ENCODE data around the gene LATS2.
"Not testable (repeated sequence)": the region's sequence is repeated elsewhere in the genome, so short reads cannot be mapped to it uniquely, and the experiment has no call there.

The LATS2 gene

GRCh38 chr13:21075379-21076249 is 14.2 kb upstream of the LATS2 start:
- DNase-seq (ENCODE audit: low spot score) (no peak), FAIRE-seq (no peak)

GRCh38 chr13:21075011-21075378 is 13.6 kb upstream of the LATS2 start:
- FAIRE-seq = no peak

DNA sequence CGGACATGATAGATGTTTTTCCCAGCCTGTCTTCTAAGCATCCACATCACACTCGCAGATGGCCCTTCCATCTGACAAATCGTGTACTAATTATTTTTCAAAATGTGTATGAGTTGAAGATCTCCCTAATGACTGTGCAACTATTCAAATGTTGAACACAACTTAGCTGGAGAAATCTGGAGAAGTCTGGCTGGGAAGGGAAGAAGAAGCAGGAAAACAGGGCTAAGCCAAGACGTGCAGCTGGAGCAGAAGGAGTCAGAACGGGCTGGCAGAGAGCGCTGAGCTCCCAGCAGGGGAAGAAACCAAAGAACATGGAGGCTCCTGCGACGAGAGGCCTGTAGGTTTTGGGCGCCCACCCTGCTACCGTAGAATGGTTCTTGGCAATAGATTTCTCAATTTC is 13.2 kb upstream of the LATS2 start:
- FAIRE-seq (no peak), DNase-seq (ENCODE audit: low spot score) (no peak)

More at GRCh38 chr13:21075011-21075378, 13.6 kb upstream of the LATS2 start:
- no peak for DNase-seq (ENCODE audit: low spot score)

DNA sequence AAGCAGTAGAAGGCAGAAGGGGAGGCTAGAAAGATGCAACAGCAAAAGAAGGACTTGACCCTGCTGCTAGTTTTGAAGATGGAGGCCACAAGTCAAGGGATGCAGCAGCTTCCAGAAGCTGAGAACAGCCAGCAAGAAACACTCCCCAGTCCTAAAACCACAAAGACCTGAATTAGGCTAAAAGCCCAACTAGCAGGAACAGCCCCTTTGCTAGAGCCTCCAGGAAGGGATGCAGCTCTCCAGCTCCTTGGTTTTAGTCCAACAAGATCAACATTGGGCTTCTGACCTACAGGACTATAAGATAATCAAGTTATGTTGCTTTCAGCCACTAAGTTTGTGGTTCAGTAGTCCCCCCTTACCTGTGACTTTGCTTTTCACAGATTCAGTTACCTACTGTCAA is 10.5 kb upstream of the LATS2 start:
- DNase-seq (ENCODE audit: low spot score) = no peak

DNA sequence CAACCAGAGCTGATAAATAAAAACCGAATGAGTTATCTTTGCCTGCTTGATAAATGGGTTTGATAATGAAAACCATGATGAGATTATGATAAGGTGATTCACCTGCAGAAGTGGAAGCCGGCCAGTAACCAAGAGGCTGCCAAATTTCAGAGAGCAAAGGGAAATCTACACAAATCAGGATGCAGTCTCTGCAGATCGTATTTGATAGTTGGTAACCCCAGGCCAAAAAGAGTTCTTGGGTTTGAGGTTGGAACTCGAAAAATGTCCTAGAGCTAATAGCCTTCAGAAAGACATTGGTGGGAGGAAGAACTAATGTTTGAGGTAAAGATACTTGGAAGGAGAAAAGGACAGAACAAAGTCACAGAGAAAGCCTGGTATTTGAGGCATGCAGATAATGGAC is 9.6 kb upstream of the LATS2 start:
- FAIRE-seq (no peak), DNase-seq (ENCODE audit: low spot score) (no peak)

More for the DNA sequence above, 10.5 kb upstream of the LATS2 start:
- FAIRE-seq = no peak

DNA sequence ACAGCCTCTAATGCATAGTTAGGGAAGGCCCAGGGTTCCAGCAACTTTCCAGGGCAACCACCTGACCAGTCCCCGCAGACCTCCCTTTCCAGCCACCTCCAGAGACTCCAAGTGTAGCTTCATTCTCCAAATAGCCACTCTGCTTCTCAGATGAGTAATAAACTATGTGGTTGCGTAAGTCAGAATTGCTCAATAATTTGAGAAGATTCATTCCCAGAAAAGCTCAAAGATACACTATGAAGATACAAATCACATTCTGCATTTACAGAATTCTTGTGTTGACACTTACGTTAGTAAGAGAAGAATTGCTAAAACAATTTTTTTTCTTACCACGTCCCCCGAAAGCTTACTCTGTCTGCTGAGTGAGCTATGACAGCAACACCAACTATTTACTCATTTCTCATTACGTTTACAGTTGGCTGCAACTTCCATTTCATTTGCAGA is 8.2 kb upstream of the LATS2 start:
- peak; percentile 84 for FAIRE-seq
- peak; percentile 79 for DNase-seq (ENCODE audit: low spot score)

DNA sequence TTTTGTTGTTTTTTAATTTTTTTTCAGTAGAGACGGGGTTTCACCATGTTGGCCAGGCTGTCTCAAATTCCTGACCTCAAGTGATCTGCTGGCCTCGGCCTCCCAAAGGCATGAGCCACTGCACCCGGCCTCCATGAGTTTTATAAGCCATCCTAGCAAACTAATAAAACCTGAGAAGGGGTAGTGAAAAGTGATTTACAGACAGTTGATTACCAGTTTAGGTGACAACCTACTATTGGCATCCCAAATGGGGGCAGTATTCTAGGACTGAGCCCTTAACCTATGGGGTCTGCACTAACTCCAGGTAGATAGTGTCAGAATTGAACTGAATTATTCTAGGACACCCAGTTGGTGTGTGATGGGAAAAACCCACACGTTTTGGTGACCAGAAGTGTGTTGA is 6.5 kb upstream of the LATS2 start:
- FAIRE-seq = no peak
- no peak for DNase-seq (ENCODE audit: low spot score)

- FAIRE-seq (no peak), DNase-seq (ENCODE audit: low spot score) (no peak)
These were observed 5.6 kb upstream of the LATS2 start for GRCh38 chr13:21066946-21067345.

DNA sequence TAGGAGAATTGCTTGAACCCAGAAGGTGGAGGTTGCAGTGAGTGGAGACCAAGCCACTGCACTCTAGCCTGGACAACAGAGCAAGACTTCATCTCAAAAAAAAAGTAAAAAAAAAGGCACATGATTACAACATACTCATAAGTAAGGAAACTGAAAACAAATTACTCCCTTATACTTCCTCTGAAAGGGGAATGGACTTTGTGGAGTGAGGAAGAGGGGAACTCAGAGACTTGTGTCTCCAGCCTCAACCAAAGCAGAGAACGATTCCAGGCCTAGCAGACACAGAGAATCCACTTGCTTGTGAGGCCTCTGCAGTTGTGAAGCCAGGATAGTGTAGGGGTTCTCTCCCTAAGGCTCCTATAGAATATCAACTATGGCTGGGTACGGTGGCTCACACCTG is 4.3 kb upstream of the LATS2 start:
- FAIRE-seq = no peak
- DNase-seq (ENCODE audit: low spot score) = no peak

GRCh38 chr13:21063031-21063430 is 1.6 kb upstream of the LATS2 start:
- DNase-seq (ENCODE audit: low spot score) (no peak), FAIRE-seq (no peak)

DNA sequence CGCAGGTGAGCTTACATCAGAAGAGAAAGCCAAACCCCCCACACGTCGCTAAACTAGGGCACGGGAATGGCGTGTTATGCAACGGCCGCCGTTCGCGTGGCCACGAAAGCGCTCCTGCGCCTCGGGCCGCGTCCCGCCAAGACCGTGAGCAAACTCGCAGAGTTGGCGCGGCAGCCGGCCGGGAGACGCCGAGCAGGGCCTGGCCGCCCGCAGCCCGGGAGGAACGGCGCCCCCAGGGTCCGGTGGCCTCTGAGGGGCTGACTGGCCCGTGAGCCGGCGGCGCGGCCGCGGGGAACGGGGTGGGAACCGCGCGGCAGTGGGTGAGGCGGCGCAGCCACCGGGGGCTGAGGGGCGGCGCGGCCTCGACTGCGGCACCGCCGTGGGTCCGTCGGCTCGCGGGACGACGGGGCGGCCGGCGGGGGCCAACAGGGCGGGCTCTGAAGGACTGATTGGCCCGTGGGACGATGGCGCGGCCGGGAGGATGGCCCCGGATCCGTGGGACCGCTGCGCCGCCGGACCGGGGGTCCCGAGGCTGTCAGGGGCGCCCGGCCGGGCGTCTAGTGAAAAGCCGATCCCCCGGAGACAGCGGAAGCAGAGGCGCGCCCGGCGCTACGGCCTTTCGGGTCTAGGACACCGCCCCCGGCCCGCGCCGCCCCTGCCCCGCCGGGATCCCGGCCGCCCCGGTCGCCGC is 903 bp downstream of the LATS2 start:
- DNase-seq (ENCODE audit: low spot score) = no peak
- no peak for FAIRE-seq

DNA sequence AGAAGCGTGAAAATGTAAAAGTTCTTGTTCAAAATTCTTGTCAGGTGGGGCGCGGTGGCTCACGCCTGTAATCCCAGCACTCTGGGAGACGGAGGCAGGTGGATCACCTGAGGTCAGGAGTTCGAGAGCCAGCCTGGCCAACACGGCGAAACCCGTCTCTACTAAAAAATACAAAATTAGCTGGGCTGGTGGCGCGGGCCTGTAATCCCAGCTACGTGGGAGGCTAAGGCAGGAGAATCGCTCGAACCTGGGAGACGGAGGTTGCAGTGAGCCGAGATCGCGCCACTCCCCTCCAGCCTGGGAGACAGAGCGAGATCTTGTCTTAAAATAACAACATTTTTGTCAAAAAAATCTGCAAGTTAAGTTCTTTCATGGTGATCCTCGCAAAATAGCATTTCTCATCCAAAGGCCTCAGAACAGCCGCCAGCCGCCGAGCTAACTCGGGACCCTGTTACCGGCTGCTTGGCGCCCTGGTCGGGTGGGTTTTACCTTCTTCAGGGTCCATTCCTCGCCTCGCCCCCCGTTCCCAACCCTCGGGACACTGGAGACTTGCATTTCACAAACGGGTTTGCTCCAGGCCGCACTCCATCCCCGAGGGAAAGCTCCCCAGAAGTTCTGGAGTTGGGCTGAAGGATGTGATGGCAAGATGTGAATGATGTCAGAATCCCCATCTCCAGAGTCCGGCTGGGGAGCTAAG is 1.6 kb downstream of the LATS2 start:
- DNase-seq (ENCODE audit: low spot score) (no peak), FAIRE-seq (no peak)

GRCh38 chr13:21058361-21058760 is 3.0 kb downstream of the LATS2 start:
- FAIRE-seq (no peak), DNase-seq (ENCODE audit: low spot score) (no peak)

DNA sequence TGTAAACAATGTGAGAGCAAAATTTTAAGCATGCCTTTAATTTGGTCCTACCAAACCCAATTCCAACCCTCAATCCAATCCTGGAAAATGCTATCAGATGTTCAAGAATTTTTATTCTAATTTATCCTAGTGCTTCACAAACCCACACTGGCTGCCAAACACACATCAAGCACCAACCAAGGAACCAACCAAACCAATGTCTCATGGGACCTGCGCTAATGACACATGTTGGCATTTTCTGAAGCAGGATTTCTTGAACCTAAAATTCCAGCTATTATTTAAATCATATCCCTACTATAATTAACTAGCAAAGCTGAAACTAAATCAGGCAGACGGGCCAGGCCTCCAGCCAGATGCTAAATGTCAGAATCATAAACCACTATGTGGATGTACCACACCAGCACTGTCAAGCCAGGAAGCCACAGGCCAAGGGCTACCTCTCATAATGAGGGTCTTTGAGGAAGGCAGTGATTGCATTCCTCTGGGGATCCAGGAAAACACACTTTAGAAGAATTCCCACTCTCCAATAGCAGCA is 5.8 kb downstream of the LATS2 start:
- DNase-seq (ENCODE audit: low spot score) = no peak
- FAIRE-seq = no peak

DNA sequence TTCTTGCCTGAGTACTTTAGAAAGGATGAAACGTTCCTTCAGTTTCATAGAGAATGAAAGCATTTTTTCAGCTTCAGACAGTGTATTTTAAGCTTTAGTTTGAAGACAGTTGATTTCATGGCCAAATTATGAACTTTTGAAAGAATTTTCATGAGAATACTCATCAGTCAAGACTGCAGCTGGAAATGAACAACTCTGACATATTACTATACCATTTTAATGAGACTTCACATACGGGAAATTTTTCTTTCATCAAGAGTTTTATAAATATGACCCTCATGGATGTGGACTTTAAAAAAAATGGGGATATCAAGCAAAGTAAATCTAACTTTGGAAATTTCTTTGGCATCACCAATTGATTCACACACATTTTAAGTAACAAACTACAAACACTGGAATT is 6.4 kb downstream of the LATS2 start:
- DNase-seq (ENCODE audit: low spot score) = no peak
- FAIRE-seq = no peak

DNA sequence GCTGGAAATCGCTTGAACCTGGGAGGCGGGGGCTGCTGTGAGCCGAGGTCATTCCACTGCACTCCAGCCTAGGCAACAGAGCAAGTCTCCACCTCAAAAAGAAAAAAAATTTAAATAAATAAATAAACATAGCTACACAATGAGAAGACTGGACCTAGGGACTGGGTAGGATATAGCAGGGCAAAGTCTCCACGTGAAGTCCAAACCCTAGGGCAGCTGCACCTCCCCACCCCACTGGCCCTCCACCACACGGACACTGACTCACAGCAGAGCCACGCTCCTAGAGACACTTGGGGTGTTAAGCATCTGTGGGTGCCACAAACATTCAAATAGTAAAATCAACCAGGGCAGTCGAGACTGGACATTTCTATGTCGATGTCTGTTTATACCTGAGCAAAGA is 7.1 kb downstream of the LATS2 start:
- no peak for FAIRE-seq
- DNase-seq (ENCODE audit: low spot score) = no peak

DNA sequence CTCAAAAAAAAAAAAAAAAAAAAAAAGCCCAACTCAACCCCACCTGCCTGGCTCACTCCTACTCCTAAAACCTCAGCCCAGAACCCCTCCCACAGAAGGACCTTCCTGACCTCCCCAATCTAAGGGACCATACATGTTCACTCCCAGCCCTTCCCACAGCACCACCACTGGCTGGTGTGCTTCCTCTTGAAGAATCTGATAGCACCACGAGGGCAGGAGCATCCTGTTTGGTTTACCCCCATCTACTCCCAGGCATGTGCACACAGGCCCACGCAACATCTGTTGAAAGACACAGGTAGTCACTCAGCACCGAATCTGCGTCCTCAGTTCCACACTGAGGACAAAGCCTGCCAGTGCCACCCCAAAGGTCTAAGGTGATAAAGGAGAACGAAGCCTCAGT is 8.2 kb downstream of the LATS2 start:
- FAIRE-seq (no peak), DNase-seq (ENCODE audit: low spot score) (no peak)

DNA sequence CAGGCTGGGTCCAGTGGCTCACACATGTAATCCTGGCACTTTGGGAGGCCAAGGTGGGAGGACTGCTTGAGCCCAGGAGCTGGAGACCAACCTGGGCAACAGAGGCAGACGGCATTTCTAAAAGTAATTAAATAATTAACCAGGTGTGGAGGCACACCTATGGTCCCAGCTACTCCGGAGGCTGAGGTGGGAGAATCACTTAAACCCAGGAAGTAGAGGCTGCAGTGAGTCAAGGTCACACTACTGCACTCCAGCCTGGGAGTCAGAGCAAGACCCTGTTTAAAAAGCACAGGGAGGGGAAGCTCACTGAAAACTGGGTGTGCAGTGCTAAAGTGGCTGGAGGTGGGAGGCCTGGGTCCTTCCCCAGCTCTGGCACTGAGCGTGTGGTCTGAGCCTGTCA is 9.7 kb downstream of the LATS2 start:
- FAIRE-seq = no peak

DNA sequence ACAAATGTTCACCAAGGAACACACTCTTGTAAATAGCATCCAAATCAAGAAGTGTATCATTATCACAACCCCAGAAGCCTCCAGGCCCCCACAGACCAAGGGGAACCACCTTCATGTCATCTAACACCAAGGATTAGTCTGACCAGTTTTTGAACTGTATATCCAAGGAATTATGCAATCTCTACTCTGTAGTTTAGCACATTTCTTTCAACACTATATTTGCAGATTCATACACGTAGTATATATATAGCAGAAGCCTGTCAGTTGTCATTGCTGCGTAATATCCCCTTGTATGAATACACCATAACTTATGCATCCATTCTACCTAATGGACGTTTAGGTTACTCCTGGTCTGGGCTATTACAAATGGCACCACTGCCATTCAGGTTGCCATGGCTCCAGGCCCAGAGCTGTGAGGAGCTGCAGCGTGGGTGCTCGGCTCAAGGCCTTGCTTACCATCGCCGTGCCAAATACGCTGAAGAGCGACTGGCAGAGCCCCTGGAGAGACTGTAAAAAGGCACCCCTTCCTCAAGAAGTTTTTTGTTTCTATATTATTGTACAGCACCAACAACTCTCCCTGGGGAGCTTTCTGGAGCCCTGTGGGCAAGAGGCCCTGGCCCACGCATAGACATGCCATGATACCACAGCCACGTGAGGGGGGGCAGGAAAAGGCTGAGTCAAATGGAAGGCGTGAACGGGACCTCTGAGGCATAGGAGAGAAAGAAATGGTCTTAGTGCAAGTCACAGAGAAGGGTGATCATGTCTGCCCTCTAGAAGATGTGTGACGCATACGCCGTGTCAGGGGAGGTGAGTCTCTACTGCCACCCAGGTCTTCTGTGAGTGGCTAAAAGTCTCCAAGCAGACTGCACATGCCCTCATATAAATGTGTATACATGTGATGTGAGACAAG is 10.8 kb downstream of the LATS2 start:
- FAIRE-seq = no peak
- DNase-seq (ENCODE audit: low spot score) = no peak

More for the DNA sequence above, 9.7 kb downstream of the LATS2 start:
- no peak for DNase-seq (ENCODE audit: low spot score)

- DNase-seq (ENCODE audit: low spot score); FAIRE-seq: not testable (repeated sequence)
These were observed 11.7 kb downstream of the LATS2 start for GRCh38 chr13:21049731-21050130.
